Effector memory CD8-positive, alpha-beta T cell (primary cell): ENCODE results near the gene TSHZ2.
"Not testable (repeated sequence)": the region's sequence is repeated elsewhere in the genome, so short reads cannot be mapped to it uniquely, and the experiment has no call there.

Experiments used
- ATAC-seq: fragments of 150-1000 bp; cut with Tn5 transposase; replicated peaks from 2 replicates; pipeline ENCODE4 v1.10.0; 2021; ENCODE audit warnings: mild to moderate bottlenecking, moderate library complexity
- DNase-seq, 3 experiments: peaks; one replicate each; pipeline ENCODE4 v3.0.0; 2021
- H3K27ac Mint-ChIP-seq, 2 donors: one replicate each; pipeline ENCODE4 v1.8.0; 2022; ENCODE audit warnings: mild to moderate bottlenecking in 2 of 2, mixed read lengths in 2 of 2, moderate library complexity in 2 of 2
- H3K27me3 Mint-ChIP-seq, 2 donors: one replicate each; pipeline ENCODE4 v1.8.0; 2022; ENCODE audit warnings: mixed read lengths in 2 of 2
- H3K36me3 Mint-ChIP-seq: one replicate; pipeline ENCODE4 v1.8.0; 2022; ENCODE audit warnings: mild to moderate bottlenecking, moderate library complexity, mixed read lengths; ENCODE audit not compliant: insufficient read depth
- H3K4me1 Mint-ChIP-seq, 2 donors: one replicate each; pipeline ENCODE4 v1.8.0; 2022; ENCODE audit warnings: low read depth in 2 of 2, mixed read lengths in 2 of 2
- H3K4me3 Mint-ChIP-seq, 2 donors: one replicate each; pipeline ENCODE4 v1.8.0; 2022; ENCODE audit warnings: mild to moderate bottlenecking in 2 of 2, mixed read lengths in 2 of 2, moderate library complexity in 2 of 2
- H3K9me3 Mint-ChIP-seq, 2 donors: one replicate each; pipeline ENCODE4 v1.8.0; 2022; ENCODE audit warnings: mixed read lengths in 2 of 2

The TSHZ2 gene

DNA sequence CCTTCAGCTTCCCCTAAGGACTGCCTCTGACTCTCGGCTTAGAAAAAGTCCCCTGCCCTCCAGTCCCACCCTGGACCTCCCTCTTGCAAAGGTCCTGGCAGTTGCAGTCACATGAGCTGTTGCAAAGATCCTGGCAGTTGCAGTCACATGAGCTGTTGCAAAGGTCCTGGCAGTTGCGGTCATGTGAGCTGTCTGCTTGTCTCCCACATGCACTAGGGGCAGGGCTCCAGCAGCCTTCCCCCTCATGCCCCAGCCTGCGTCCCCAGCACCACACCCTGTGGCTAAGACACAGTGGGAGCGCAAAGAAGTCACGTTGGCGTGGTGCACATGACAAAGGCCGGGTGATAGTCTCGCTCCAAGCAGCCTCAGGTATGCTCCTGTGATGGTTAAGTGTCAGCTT, 538.5 kb downstream of the TSHZ2 start:
- Mint-ChIP-seq H3K4me3 (no peak overlapping the region), H3K27me3 (peaks cover 0 to 8% of the 10 kb centered on the region in 2 donors), H3K27ac (no peak overlapping the region), H3K36me3 (no peaks in the 10 kb centered on the region), H3K9me3 (no peaks in the 10 kb centered on the region), H3K4me1 (peaks cover 0 to 6% of the 10 kb centered on the region in 2 donors)
- DNase-seq: no peak
- no peak for ATAC-seq

DNA sequence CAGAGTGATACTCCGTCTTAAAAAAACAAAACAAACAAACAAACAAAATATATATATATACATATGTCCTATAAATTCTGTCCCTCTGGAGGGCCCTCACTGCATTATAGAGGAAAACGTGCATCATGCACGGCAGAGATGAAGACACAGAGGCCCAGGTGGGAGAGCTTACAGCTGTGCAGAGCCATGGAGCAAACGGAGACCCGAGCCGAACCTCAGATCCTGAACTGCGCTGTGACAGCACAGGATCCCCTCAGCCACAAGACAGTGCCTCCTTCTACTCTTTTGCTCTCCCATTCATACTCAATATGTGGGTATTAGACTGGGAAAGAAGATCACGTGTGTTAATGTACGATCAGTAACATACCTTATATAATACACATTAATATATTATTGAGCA, 539.9 kb downstream of the TSHZ2 start:
- no peak for DNase-seq
- H3K9me3 Mint-ChIP-seq: no peaks in the 10 kb centered on the region
- ATAC-seq: no peak
- H3K27ac Mint-ChIP-seq: no peak overlapping the region
- H3K27me3 Mint-ChIP-seq: peaks cover 0 to 14% of the 10 kb centered on the region in 2 donors
- no peak overlapping the region for H3K4me3 Mint-ChIP-seq
- no peaks in the 10 kb centered on the region for H3K36me3 Mint-ChIP-seq
- H3K4me1 Mint-ChIP-seq: peaks cover 0 to 6% of the 10 kb centered on the region in 2 donors

DNA sequence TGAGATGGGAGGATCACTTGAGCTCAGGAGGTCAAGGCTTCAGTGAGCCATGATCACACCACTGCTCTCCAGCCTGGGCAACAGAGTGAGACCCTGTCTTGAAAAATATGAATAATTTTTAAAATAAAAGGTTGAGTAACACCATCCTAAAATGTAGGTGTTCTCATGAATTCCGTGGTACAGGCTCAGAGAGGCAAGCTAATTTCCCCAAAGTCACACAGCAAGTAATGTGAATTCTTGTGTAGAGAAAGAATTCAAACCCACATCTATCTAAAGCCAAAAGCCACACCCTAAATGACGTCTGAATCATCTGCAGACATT, 541.0 kb downstream of the TSHZ2 start:
- H3K27ac Mint-ChIP-seq: no peak overlapping the region
- peaks cover 0 to 6% of the 10 kb centered on the region in 2 donors for H3K4me1 Mint-ChIP-seq
- no peaks in the 10 kb centered on the region for H3K36me3 Mint-ChIP-seq
- no peak overlapping the region for H3K4me3 Mint-ChIP-seq
- no peak for DNase-seq
- peaks cover 0 to 15% of the 10 kb centered on the region in 2 donors for H3K27me3 Mint-ChIP-seq
- H3K9me3 Mint-ChIP-seq: no peaks in the 10 kb centered on the region
- ATAC-seq: no peak

DNA sequence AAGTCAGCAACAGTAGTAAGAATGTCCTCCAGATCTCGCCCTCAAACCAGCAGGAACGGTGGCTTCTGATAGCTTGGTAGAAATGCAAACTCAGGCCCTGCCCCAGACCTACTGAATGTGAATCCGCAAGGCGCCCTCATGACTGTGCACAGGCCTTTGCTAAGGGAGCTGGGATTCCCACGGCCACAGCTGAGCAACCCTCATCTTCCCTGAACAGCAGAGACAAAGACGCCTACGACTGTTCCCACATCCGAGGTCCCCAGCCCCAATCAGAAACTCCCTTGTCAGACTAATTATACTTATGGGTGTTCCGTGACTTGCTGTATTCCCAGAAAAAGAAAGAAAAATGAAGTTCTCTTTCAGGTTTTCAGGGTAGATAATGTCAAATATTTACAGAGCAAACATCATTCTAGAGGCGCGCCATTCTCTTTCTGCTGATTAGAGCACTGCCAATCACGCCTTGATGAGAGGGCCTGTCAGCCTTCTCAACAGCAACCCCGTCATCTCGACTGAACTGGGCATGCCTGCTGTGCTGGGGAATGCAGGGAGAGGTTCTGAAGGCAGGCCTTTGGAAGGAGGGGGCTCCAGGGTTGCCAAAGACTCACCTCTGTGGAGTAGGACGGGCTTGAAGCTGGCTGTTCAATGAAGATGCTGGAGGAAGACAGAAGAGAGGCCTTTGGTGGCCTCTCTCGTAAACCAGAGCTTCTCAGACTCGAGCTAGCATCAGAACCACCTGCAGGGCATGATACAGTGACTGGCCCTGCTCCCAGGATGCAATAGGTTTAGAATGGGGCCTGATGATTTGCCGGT, 541.5 kb downstream of the TSHZ2 start:
- Mint-ChIP-seq H3K4me1 (peaks cover 0 to 6% of the 10 kb centered on the region in 2 donors), H3K4me3 (no peak overlapping the region)
- ATAC-seq: no peak

DNA sequence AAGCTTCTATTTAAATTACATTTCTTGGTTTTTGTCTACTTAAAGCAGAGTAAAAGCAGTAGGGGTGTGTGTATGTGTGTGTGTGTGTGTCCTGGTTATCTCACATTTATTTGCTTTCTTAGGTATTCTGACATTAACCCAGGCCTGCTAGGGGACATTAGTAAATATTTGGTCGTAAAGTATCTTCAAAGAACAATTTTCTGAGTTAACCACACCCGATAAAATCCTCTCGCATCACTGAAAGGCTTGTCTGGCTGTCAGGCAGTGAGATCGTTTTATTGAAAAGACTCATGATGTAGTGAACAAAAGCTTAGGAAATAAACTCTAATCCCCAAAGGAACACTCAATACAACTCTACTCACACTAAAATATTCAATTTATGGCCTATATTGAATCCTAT, 543.6 kb downstream of the TSHZ2 start:
- Mint-ChIP-seq H3K27me3 (peaks cover 10 to 11% of the 10 kb centered on the region in 2 donors), H3K4me1 (peaks cover 0 to 6% of the 10 kb centered on the region in 2 donors)

More for the DNA sequence above, 541.5 kb downstream of the TSHZ2 start:
- no peaks in the 10 kb centered on the region for H3K36me3 Mint-ChIP-seq
- no peaks in the 10 kb centered on the region for H3K9me3 Mint-ChIP-seq
- H3K27ac Mint-ChIP-seq: no peak overlapping the region
- DNase-seq: no peak
- peaks cover 0 to 15% of the 10 kb centered on the region in 2 donors for H3K27me3 Mint-ChIP-seq

GRCh38 chr20:53517146-53517545, 545.0 kb downstream of the TSHZ2 start:
- no peak for ATAC-seq
- no peak overlapping the region for H3K27ac Mint-ChIP-seq
- no peaks in the 10 kb centered on the region for H3K36me3 Mint-ChIP-seq
- no peak for DNase-seq
- peaks cover 0 to 6% of the 10 kb centered on the region in 2 donors for H3K4me1 Mint-ChIP-seq
- H3K27me3 Mint-ChIP-seq: peaks cover 8 to 10% of the 10 kb centered on the region in 2 donors
- H3K9me3 Mint-ChIP-seq: no peaks in the 10 kb centered on the region
- no peak overlapping the region for H3K4me3 Mint-ChIP-seq

More for the DNA sequence above, 543.6 kb downstream of the TSHZ2 start:
- Mint-ChIP-seq H3K9me3 (no peaks in the 10 kb centered on the region), H3K36me3 (no peaks in the 10 kb centered on the region), H3K27ac (no peak overlapping the region), H3K4me3 (no peak overlapping the region)
- DNase-seq (no peak), ATAC-seq (no peak)

GRCh38 chr20:53521421-53521820, 549.3 kb downstream of the TSHZ2 start:
- H3K27me3 Mint-ChIP-seq: peaks cover 10 to 16% of the 10 kb centered on the region in 2 donors
- not testable (repeated sequence) for H3K27ac Mint-ChIP-seq, ATAC-seq, H3K9me3 Mint-ChIP-seq, H3K36me3 Mint-ChIP-seq, DNase-seq, H3K4me3 Mint-ChIP-seq, H3K4me1 Mint-ChIP-seq

DNA sequence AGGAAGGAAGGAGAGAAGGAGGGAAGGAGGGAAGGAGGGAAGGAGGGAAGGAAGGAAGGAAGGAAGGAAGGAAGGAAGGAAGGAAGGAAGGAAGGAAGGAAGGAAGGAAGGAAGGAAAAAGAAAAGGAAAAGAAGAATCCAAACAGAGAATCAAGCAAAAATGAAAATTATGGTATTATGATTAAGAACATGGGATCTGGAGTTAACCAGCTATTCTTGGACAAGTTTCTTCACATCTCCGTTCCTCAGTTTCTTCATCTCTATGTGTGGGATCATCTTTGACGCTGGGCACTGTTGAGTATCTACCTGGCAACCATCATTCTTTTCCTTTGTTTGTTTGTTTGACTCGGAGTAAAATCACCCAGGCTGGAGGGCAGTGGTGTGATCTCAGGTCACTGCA, 549.9 kb downstream of the TSHZ2 start:
- Mint-ChIP-seq H3K4me3 (no peak overlapping the region), H3K4me1 (no peaks in the 10 kb centered on the region), H3K27me3 (peaks cover 10 to 11% of the 10 kb centered on the region in 2 donors), H3K36me3 (no peaks in the 10 kb centered on the region), H3K27ac (no peak overlapping the region), H3K9me3 (no peaks in the 10 kb centered on the region)
- no peak for ATAC-seq
- no peak for DNase-seq

DNA sequence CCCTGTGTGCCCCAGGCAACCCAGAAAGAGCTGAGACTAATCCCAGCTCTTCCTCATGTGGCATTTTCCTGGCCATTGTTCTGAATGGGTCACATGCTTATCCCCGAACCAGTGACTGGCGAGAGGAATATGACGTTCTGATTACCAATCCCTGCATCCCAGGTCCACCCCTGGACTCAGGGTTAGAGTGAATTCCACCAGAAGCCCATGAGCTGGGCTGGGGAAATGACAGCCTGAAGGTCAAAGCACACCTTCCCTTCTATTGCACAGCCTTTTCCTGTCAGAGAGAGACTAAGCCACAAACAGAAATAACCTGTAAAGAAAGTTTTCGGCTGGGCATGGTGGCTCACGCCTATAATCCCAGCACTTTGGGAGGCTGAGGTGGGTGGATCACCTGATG, 550.5 kb downstream of the TSHZ2 start:
- Mint-ChIP-seq H3K27ac (no peak overlapping the region), H3K36me3 (no peaks in the 10 kb centered on the region), H3K9me3 (no peaks in the 10 kb centered on the region), H3K27me3 (peaks cover 10 to 16% of the 10 kb centered on the region in 2 donors), H3K4me1 (no peaks in the 10 kb centered on the region), H3K4me3 (no peak overlapping the region)
- ATAC-seq (no peak), DNase-seq (no peak)

DNA sequence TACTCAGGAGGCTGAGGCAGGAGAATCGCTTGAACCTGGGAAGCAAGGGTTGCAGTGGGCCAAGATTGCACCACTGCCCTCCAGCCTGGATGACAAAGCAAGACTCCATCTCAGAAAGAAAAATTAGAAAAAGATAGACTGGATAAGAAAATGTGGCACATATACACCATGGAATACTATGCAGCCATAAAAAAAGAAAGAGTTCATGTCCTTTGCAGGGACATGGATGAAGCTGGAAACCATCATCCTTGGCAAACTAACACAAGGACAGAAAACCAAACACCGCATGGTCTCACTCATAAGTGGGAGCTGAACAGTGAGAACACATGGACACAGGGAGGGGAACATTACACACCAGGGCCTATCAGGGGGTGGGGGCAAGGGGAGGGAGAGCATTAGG, 551.5 kb downstream of the TSHZ2 start:
- not testable (repeated sequence) for H3K27ac Mint-ChIP-seq, H3K4me1 Mint-ChIP-seq, DNase-seq, H3K4me3 Mint-ChIP-seq, H3K36me3 Mint-ChIP-seq, ATAC-seq, H3K9me3 Mint-ChIP-seq
- H3K27me3 Mint-ChIP-seq: peaks cover 10 to 18% of the 10 kb centered on the region in 2 donors

GRCh38 chr20:53524589-53525312, 552.6 kb downstream of the TSHZ2 start:
- Mint-ChIP-seq H3K4me3 (no peak overlapping the region), H3K4me1 (no peaks in the 10 kb centered on the region), H3K36me3 (no peaks in the 10 kb centered on the region), H3K27ac (no peak overlapping the region), H3K9me3 (no peaks in the 10 kb centered on the region), H3K27me3 (peaks cover 3 to 27% of the 10 kb centered on the region in 2 donors)
- no peak for DNase-seq
- ATAC-seq: no peak

DNA sequence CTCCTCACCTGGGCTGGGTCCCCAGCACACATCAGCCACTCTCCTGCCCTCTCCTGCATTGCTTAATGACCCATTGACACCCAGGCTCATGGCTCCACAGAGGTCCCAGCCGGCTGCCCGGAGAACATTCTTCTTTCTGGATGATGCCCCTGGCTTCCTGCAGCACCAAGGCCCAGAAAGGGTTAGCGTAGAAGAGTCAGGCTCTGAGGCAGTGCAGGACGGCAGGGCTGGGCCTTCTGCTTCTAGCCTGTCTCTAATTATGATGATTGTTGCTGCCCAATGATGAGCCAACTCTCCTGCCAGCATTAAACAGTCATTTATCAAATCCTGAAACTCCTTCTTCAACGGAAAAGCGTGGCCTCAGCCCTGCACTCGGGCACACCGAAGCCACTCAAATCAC, 555.0 kb downstream of the TSHZ2 start:
- no peaks in the 10 kb centered on the region for H3K9me3 Mint-ChIP-seq
- DNase-seq (no peak), ATAC-seq (no peak)
- H3K36me3 Mint-ChIP-seq: no peaks in the 10 kb centered on the region
- H3K27me3 Mint-ChIP-seq: peaks cover 5 to 27% of the 10 kb centered on the region in 2 donors
- no peak overlapping the region for H3K27ac Mint-ChIP-seq
- H3K4me3 Mint-ChIP-seq: no peak overlapping the region
- H3K4me1 Mint-ChIP-seq: no peaks in the 10 kb centered on the region

DNA sequence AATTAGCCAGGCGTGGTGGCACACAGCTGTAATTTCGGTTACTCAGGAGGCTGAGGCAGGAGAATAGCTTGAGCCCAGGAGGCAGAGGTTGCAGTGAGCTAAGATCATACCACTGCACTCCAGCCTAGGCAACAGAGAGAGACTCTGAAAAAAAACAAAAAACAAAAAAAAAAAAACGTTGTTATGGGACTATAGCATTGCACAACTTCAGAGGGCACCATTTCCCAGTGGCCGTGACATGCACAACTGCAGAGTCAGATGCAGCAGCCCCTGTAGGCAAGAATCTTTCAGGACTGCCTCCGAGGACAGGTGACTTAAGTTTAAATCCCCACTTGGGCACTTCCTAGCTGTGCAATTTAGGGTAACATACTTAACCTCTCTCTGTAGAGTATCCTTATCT, 557.5 kb downstream of the TSHZ2 start:
- Mint-ChIP-seq H3K27ac (no peak overlapping the region), H3K4me3 (no peak overlapping the region)
- ATAC-seq: no peak

GRCh38 chr20:53530440-53530839, 558.3 kb downstream of the TSHZ2 start:
- no peak for ATAC-seq
- H3K9me3 Mint-ChIP-seq: no peaks in the 10 kb centered on the region
- no peaks in the 10 kb centered on the region for H3K4me1 Mint-ChIP-seq
- H3K27ac Mint-ChIP-seq: no peak overlapping the region
- no peak for DNase-seq
- H3K36me3 Mint-ChIP-seq: no peaks in the 10 kb centered on the region
- H3K27me3 Mint-ChIP-seq: peaks cover 5 to 19% of the 10 kb centered on the region in 2 donors
- H3K4me3 Mint-ChIP-seq: no peak overlapping the region

More for the DNA sequence above, 557.5 kb downstream of the TSHZ2 start:
- Mint-ChIP-seq H3K36me3 (no peaks in the 10 kb centered on the region), H3K9me3 (no peaks in the 10 kb centered on the region), H3K4me1 (no peaks in the 10 kb centered on the region), H3K27me3 (peaks cover 5 to 19% of the 10 kb centered on the region in 2 donors)
- no peak for DNase-seq
